Mesothelial cell of epicardium (in vitro differentiated cells): Measurements from ENCODE around the gene RASSF10. TPM values are rescaled to one million over a fixed set of nuclear protein-coding genes. Genes with fewer than 3 reads are reported as not detected.

ENCODE experiments used
- DNase-seq, 2 experiments: peaks; one replicate each; pipeline ENCODE4 v3.0.0; 2021; ENCODE audit warnings: low spot score in 2 of 2; ENCODE audit not compliant: unreplicated experiment in 2 of 2
- H3K27ac Mint-ChIP-seq: 2 replicates; pipeline ENCODE4 v1.8.0; 2021; ENCODE audit warnings: mixed read lengths
- H3K27me3 Mint-ChIP-seq: 2 replicates; pipeline ENCODE4 v1.8.0; 2021; ENCODE audit warnings: low read depth, mixed read lengths
- H3K36me3 Mint-ChIP-seq: 2 replicates; pipeline ENCODE4 v1.8.0; 2021; ENCODE audit warnings: mixed read lengths
- H3K4me1 Mint-ChIP-seq: 2 replicates; pipeline ENCODE4 v1.8.0; 2021; ENCODE audit warnings: mixed read lengths
- H3K4me3 Mint-ChIP-seq: 2 replicates; pipeline ENCODE4 v1.8.0; 2021; ENCODE audit warnings: mild to moderate bottlenecking, moderate library complexity, mixed read lengths
- H3K9me3 Mint-ChIP-seq: 2 replicates; pipeline ENCODE4 v1.8.0; 2021; ENCODE audit warnings: mixed read lengths
- CTCF ChIP-seq: fragments of 200-600 bp; sonication (generic); IDR thresholded peaks from one replicate; pipeline ENCODE4 v1.5.0; 2021; ENCODE audit warnings: antibody characterized with exemption; ENCODE audit not compliant: unreplicated experiment
- total RNA-seq: library from RNA; stranded (reverse); gene quantifications from 3 replicates; pipeline ENCODE4 v1.2.1, GENCODE V29; 2021

The RASSF10 gene
- total RNA-seq, 1 donor from 2014 or later: 0.09 TPM

GRCh38 chr11:13013054-13013488, 4.0 kb downstream of the RASSF10 start:
- peaks cover 91% of the 10 kb centered on the region for H3K27me3 Mint-ChIP-seq
- H3K27ac Mint-ChIP-seq: no peak overlapping the region
- H3K9me3 Mint-ChIP-seq: no peaks in the 10 kb centered on the region
- H3K4me1 Mint-ChIP-seq: peaks cover 27% of the 10 kb centered on the region
- H3K4me3 Mint-ChIP-seq: no peak overlapping the region
- H3K36me3 Mint-ChIP-seq: no peaks in the 10 kb centered on the region
- no peak for DNase-seq
- no peak for TF ChIP-seq CTCF

GRCh38 chr11:13015753-13016152, 6.6 kb downstream of the RASSF10 start:
- H3K27ac Mint-ChIP-seq: no peak overlapping the region
- no peaks in the 10 kb centered on the region for H3K36me3 Mint-ChIP-seq
- no peak for DNase-seq
- peaks cover 72% of the 10 kb centered on the region for H3K27me3 Mint-ChIP-seq
- H3K9me3 Mint-ChIP-seq: no peaks in the 10 kb centered on the region
- peaks cover 18% of the 10 kb centered on the region for H3K4me1 Mint-ChIP-seq
- H3K4me3 Mint-ChIP-seq: no peak overlapping the region
- TF ChIP-seq CTCF: no peak

- no peak for DNase-seq
- Mint-ChIP-seq H3K27ac (no peak overlapping the region), H3K4me3 (no peak overlapping the region), H3K9me3 (no peaks in the 10 kb centered on the region), H3K27me3 (peaks cover 70% of the 10 kb centered on the region), H3K4me1 (peaks cover 13% of the 10 kb centered on the region), H3K36me3 (no peaks in the 10 kb centered on the region)
- no peak for TF ChIP-seq CTCF
Observed at GRCh38 chr11:13016415-13016814, 7.3 kb downstream of the RASSF10 start.

GRCh38 chr11:13019313-13019712, 10.2 kb downstream of the RASSF10 start:
- Mint-ChIP-seq H3K36me3 (no peaks in the 10 kb centered on the region), H3K4me3 (no peak overlapping the region), H3K27me3 (peaks cover 53% of the 10 kb centered on the region)

GRCh38 chr11:13023423-13023822, 14.3 kb downstream of the RASSF10 start:
- peaks cover 6% of the 10 kb centered on the region for H3K9me3 Mint-ChIP-seq
- no peak for TF ChIP-seq CTCF
- H3K4me1 Mint-ChIP-seq: peaks cover 4% of the 10 kb centered on the region
- H3K4me3 Mint-ChIP-seq: no peak overlapping the region
- no peak for DNase-seq
- H3K27ac Mint-ChIP-seq: no peak overlapping the region
- no peaks in the 10 kb centered on the region for H3K36me3 Mint-ChIP-seq
- H3K27me3 Mint-ChIP-seq: peaks cover 24% of the 10 kb centered on the region

More at GRCh38 chr11:13019313-13019712, 10.2 kb downstream of the RASSF10 start:
- TF ChIP-seq CTCF: no peak
- H3K4me1 Mint-ChIP-seq: peaks cover 4% of the 10 kb centered on the region
- no peak overlapping the region for H3K27ac Mint-ChIP-seq
- peaks cover 6% of the 10 kb centered on the region for H3K9me3 Mint-ChIP-seq
- no peak for DNase-seq

GRCh38 chr11:13026722-13027121, 17.6 kb downstream of the RASSF10 start:
- Mint-ChIP-seq H3K4me1 (peaks cover 4% of the 10 kb centered on the region), H3K27ac (no peak overlapping the region), H3K27me3 (peaks cover 10% of the 10 kb centered on the region), H3K36me3 (no peaks in the 10 kb centered on the region), H3K9me3 (peaks cover 6% of the 10 kb centered on the region), H3K4me3 (no peak overlapping the region)
- no peak for TF ChIP-seq CTCF
- DNase-seq: no peak
